Fibroblast of pulmonary artery (primary cell): ENCODE data around the gene CCL15.

ENCODE experiments used
- DNase-seq: peaks from one replicate; pipeline ENCODE4 v3.0.0-alpha.2; 2010; ENCODE audit warnings: low read depth
- H3K4me3 ChIP-seq: replicated peaks from 2 replicates; pipeline ENCODE4 v1.5.1; 2011; ENCODE audit warnings: low read depth, mild to moderate bottlenecking, control low read depth, low read length, moderate library complexity
- TF ChIP-seq, protein P1 (sequence below): IDR thresholded peaks from 2 replicates; pipeline ENCODE4 v1.5.1; 2011; ENCODE audit warnings: mild to moderate bottlenecking, control low read depth, low read length, inconsistent platforms; ENCODE audit errors: missing control alignments

The CCL15 gene

DNA sequence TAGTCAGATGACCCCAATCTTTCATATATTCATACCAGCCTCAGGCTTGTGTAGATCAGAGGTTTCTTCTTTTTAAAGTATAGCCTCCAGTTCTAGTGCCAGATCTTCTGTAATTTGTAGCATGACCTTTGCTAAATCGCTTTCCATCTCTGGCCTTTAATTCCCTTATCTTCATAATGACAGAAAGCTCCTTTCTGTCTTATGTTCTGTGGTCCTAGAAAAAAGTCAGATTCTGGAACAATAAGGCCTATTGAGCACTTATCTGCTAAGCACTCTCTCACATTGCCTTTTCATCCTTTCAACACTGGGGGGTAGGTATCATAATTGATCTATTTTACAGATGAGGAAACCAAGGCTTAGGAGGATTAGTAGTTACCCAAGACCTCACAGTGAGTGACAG, 29.3 kb downstream of the CCL15 start:
- H3K4me3 ChIP-seq: no peak overlapping the region
- DNase-seq: no peak
- TF ChIP-seq, protein P1, sequence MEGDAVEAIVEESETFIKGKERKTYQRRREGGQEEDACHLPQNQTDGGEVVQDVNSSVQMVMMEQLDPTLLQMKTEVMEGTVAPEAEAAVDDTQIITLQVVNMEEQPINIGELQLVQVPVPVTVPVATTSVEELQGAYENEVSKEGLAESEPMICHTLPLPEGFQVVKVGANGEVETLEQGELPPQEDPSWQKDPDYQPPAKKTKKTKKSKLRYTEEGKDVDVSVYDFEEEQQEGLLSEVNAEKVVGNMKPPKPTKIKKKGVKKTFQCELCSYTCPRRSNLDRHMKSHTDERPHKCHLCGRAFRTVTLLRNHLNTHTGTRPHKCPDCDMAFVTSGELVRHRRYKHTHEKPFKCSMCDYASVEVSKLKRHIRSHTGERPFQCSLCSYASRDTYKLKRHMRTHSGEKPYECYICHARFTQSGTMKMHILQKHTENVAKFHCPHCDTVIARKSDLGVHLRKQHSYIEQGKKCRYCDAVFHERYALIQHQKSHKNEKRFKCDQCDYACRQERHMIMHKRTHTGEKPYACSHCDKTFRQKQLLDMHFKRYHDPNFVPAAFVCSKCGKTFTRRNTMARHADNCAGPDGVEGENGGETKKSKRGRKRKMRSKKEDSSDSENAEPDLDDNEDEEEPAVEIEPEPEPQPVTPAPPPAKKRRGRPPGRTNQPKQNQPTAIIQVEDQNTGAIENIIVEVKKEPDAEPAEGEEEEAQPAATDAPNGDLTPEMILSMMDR: no peak

- TF ChIP-seq, protein P1: peak; percentile 72
- no peak overlapping the region for H3K4me3 ChIP-seq
- DNase-seq: peak; percentile 85
Observed at GRCh38 chr17:35969558-35970380, 31.6 kb downstream of the CCL15 start.

GRCh38 chr17:35968520-35969054, 32.8 kb downstream of the CCL15 start:
- TF ChIP-seq, protein P1: no peak
- DNase-seq: no peak
- no peak overlapping the region for H3K4me3 ChIP-seq

GRCh38 chr17:35965272-35965671, 36.1 kb downstream of the CCL15 start:
- H3K4me3 ChIP-seq: no peak overlapping the region
- TF ChIP-seq, protein P1: no peak
- no peak for DNase-seq

DNA sequence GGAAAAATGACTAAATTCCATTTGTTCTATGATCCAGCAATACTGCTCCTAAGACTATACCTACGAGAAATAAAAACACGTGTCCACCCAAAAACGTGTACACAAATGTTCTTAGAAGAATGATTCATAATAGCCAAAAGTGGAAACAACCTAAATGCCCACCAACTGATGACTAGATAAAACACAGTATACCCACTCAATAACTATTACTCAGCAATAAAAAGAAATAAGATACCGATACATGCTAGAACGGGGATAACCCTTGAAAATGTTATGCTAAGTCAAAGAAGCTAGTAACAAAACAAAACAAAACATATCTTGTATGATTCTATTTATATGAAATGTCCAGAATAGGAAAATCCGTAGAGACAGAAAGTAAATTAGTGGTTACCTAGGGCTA, 37.7 kb downstream of the CCL15 start:
- no peak for DNase-seq
- H3K4me3 ChIP-seq: no peak overlapping the region
- TF ChIP-seq, protein P1: no peak

- H3K4me3 ChIP-seq: no peak overlapping the region
- DNase-seq: no peak
- TF ChIP-seq, protein P1: no peak
Observed at GRCh38 chr17:35953720-35954119, 47.6 kb downstream of the CCL15 start.

GRCh38 chr17:35949401-35949800, 52.0 kb downstream of the CCL15 start:
- H3K4me3 ChIP-seq: no peak overlapping the region
- no peak for DNase-seq
- TF ChIP-seq, protein P1: no peak
